GM12874 (cell line): ENCODE data around the gene GABRG3.

ENCODE experiments used
- CTCF ChIP-seq: IDR thresholded peaks from 2 replicates; pipeline ENCODE4 v1.5.1; 2011; ENCODE audit warnings: low read depth, mild to moderate bottlenecking, control low read depth, low read length, moderate library complexity; ENCODE audit not compliant: insufficient read depth

Gene GABRG3

GRCh38 chr15:27241943-27242342 is 271.0 kb downstream of the GABRG3 start:
- TF ChIP-seq CTCF: no peak

- no peak for TF ChIP-seq CTCF
Observed at GRCh38 chr15:27244047-27244446, 273.1 kb downstream of the GABRG3 start.

- TF ChIP-seq CTCF: no peak
Observed at GRCh38 chr15:27248251-27248650, 277.3 kb downstream of the GABRG3 start.

- TF ChIP-seq CTCF: no peak
Observed at GRCh38 chr15:27249046-27249759, 278.2 kb downstream of the GABRG3 start.

- no peak for TF ChIP-seq CTCF
Observed at GRCh38 chr15:27249760-27250109, 278.8 kb downstream of the GABRG3 start.

- no peak for TF ChIP-seq CTCF
Observed at GRCh38 chr15:27250223-27250622, 279.2 kb downstream of the GABRG3 start.

- no peak for TF ChIP-seq CTCF
Observed at GRCh38 chr15:27254055-27254454, 283.1 kb downstream of the GABRG3 start.
